GM19438 (cell line): ENCODE data around the gene MRFAP1.

ENCODE experiments used
- ATAC-seq: cut with Tn5 transposase; IDR thresholded peaks from one replicate; pipeline ENCODE4 v1.9.1; 2021; ENCODE audit warnings: low read depth; ENCODE audit not compliant: unreplicated experiment

The MRFAP1 gene

DNA sequence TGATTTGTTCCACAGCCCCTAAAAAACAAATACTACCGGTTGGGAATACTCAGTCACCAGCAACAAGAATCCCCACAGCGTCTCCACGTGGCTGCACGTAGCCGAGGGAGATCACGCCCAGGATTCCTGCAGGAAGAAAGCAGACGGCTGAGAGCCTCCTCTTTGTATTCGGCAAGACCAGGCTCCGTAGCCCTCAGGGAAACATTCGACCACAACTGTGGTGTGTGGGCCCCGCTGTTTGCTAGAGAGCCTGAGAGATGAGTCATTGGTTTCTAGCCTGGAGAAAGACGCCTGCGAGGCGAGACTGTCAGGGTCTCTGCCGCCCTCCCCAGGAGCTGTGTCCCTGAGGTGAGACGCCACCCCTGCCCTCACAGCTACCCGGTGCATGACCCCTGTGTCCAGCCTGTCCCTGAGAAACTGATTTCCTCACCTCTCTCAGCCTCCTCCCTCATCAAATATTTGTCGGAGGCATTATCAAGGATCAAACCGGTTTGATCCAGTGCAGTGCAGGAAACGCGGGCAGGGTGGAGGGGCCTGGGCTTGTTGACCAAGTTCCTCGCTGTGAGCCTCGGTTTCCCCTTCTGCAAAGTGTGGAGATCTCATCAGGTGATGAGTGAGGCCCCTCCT is 48.5 kb downstream of the MRFAP1 start:
- no peak for ATAC-seq

DNA sequence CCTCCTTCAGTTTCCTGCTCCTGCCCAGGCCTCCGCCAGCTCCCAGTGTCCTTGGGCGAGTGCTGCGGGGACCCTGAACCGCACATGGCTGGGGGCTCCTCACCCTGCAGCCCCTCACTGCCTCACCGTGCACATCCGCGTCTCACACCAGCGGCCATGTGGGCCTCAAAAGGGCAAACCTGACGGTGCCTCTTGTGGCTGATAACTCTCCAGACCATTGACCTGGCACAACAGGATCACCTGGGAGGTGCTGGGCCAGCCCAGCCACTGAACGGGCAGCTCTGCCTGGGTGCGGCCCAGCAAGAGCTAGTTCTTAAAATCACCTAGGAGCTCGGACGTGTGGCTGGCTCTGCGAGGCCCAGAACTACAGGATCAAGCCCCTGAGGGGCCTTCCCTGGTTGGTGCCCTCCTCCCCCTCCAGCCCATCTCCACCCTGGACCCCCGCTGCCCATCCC is 49.0 kb downstream of the MRFAP1 start:
- ATAC-seq, result no peak
